Measurements from ENCODE around the gene PKN1.

Gene PKN1

GRCh38 chr19:14406645-14407401 is 26.3 kb upstream of the PKN1 start:
- H3K9ac ChIP-seq (ENCODE audit: low read length in 5 of 5) = peak overlapping the region in 1 of 5 donors; percentile 35
- H3K27me3 ChIP-seq (ENCODE audit: control insufficient read depth in 5 of 5, insufficient read depth in 4 of 5, low read length in 5 of 5) = no peaks in the 10 kb centered on the region
- H3K9me3 ChIP-seq (ENCODE audit: control insufficient read depth in 5 of 5, low read length in 5 of 5) = no peaks in the 10 kb centered on the region
- peaks cover 0 to 19% (median 10%) of the 10 kb centered on the region in 5 donors for H3K4me1 ChIP-seq (ENCODE audit: control insufficient read depth in 5 of 5, insufficient read depth in 5 of 5, low read length in 5 of 5)
- no peak overlapping the region for H3K4me3 ChIP-seq (ENCODE audit: low read depth in 1 of 5, low read length in 5 of 5)
- peak overlapping the region; percentile 30 for H3K27ac ChIP-seq (ENCODE audit: low read depth, low read length)
- peaks cover 0 to 93% (median 73%) of the 10 kb centered on the region in 5 donors for H3K36me3 ChIP-seq (ENCODE audit: control insufficient read depth in 5 of 5, insufficient read depth in 5 of 5, low read length in 5 of 5)

GRCh38 chr19:14407605-14408484 is 25.3 kb upstream of the PKN1 start:
- H3K27ac ChIP-seq (ENCODE audit: low read depth, low read length) = no peak overlapping the region
- H3K9me3 ChIP-seq (ENCODE audit: control insufficient read depth in 5 of 5, low read length in 5 of 5) = no peaks in the 10 kb centered on the region
- H3K27me3 ChIP-seq (ENCODE audit: control insufficient read depth in 5 of 5, insufficient read depth in 4 of 5, low read length in 5 of 5) = no peaks in the 10 kb centered on the region
- no peak overlapping the region for H3K9ac ChIP-seq (ENCODE audit: low read length in 5 of 5)
- H3K4me1 ChIP-seq (ENCODE audit: control insufficient read depth in 5 of 5, insufficient read depth in 5 of 5, low read length in 5 of 5) = peaks cover 0 to 21% (median 10%) of the 10 kb centered on the region in 5 donors
- peaks cover 0 to 94% (median 79%) of the 10 kb centered on the region in 5 donors for H3K36me3 ChIP-seq (ENCODE audit: control insufficient read depth in 5 of 5, insufficient read depth in 5 of 5, low read length in 5 of 5)
- no peak overlapping the region for H3K4me3 ChIP-seq (ENCODE audit: low read depth in 1 of 5, low read length in 5 of 5)

GRCh38 chr19:14408491-14409145 is 24.5 kb upstream of the PKN1 start:
- no peak overlapping the region for H3K4me3 ChIP-seq (ENCODE audit: low read depth in 1 of 5, low read length in 5 of 5)
- no peaks in the 10 kb centered on the region for H3K9me3 ChIP-seq (ENCODE audit: control insufficient read depth in 5 of 5, low read length in 5 of 5)
- H3K27ac ChIP-seq (ENCODE audit: low read depth, low read length) = no peak overlapping the region
- no peaks in the 10 kb centered on the region for H3K27me3 ChIP-seq (ENCODE audit: control insufficient read depth in 5 of 5, insufficient read depth in 4 of 5, low read length in 5 of 5)
- H3K4me1 ChIP-seq (ENCODE audit: control insufficient read depth in 5 of 5, insufficient read depth in 5 of 5, low read length in 5 of 5) = peaks cover 0 to 29% (median 14%) of the 10 kb centered on the region in 5 donors
- H3K9ac ChIP-seq (ENCODE audit: low read length in 5 of 5) = no peak overlapping the region
- H3K36me3 ChIP-seq (ENCODE audit: control insufficient read depth in 5 of 5, insufficient read depth in 5 of 5, low read length in 5 of 5) = peaks cover 0 to 91% (median 78%) of the 10 kb centered on the region in 5 donors

GRCh38 chr19:14409146-14410023 is 23.7 kb upstream of the PKN1 start:
- Histone ChIP-seq H3K9ac (ENCODE audit: low read length in 5 of 5) (no peak overlapping the region), H3K9me3 (ENCODE audit: control insufficient read depth in 5 of 5, low read length in 5 of 5) (no peaks in the 10 kb centered on the region), H3K4me1 (ENCODE audit: control insufficient read depth in 5 of 5, insufficient read depth in 5 of 5, low read length in 5 of 5) (peaks cover 0 to 34% (median 18%) of the 10 kb centered on the region in 5 donors), H3K27me3 (ENCODE audit: control insufficient read depth in 5 of 5, insufficient read depth in 4 of 5, low read length in 5 of 5) (no peaks in the 10 kb centered on the region), H3K27ac (ENCODE audit: low read depth, low read length) (no peak overlapping the region), H3K36me3 (ENCODE audit: control insufficient read depth in 5 of 5, insufficient read depth in 5 of 5, low read length in 5 of 5) (peaks cover 0 to 84% (median 74%) of the 10 kb centered on the region in 5 donors), H3K4me3 (ENCODE audit: low read depth in 1 of 5, low read length in 5 of 5) (no peak overlapping the region)

- Histone ChIP-seq H3K9me3 (ENCODE audit: control insufficient read depth in 5 of 5, low read length in 5 of 5) (no peaks in the 10 kb centered on the region), H3K4me3 (ENCODE audit: low read depth in 1 of 5, low read length in 5 of 5) (no peak overlapping the region), H3K36me3 (ENCODE audit: control insufficient read depth in 5 of 5, insufficient read depth in 5 of 5, low read length in 5 of 5) (peaks cover 0 to 74% (median 71%) of the 10 kb centered on the region in 5 donors), H3K9ac (ENCODE audit: low read length in 5 of 5) (no peak overlapping the region), H3K27ac (ENCODE audit: low read depth, low read length) (no peak overlapping the region), H3K27me3 (ENCODE audit: control insufficient read depth in 5 of 5, insufficient read depth in 4 of 5, low read length in 5 of 5) (no peaks in the 10 kb centered on the region), H3K4me1 (ENCODE audit: control insufficient read depth in 5 of 5, insufficient read depth in 5 of 5, low read length in 5 of 5) (peaks cover 0 to 34% (median 18%) of the 10 kb centered on the region in 5 donors)
Observed at GRCh38 chr19:14410091-14411051, 22.7 kb upstream of the PKN1 start.

- Histone ChIP-seq H3K27me3 (ENCODE audit: control insufficient read depth in 5 of 5, insufficient read depth in 4 of 5, low read length in 5 of 5) (no peaks in the 10 kb centered on the region), H3K9me3 (ENCODE audit: control insufficient read depth in 5 of 5, low read length in 5 of 5) (no peaks in the 10 kb centered on the region), H3K9ac (ENCODE audit: low read length in 5 of 5) (no peak overlapping the region), H3K27ac (ENCODE audit: low read depth, low read length) (no peak overlapping the region), H3K4me3 (ENCODE audit: low read depth in 1 of 5, low read length in 5 of 5) (no peak overlapping the region), H3K4me1 (ENCODE audit: control insufficient read depth in 5 of 5, insufficient read depth in 5 of 5, low read length in 5 of 5) (peaks cover under 1 to 35% (median 19%) of the 10 kb centered on the region in 5 donors), H3K36me3 (ENCODE audit: control insufficient read depth in 5 of 5, insufficient read depth in 5 of 5, low read length in 5 of 5) (peaks cover 0 to 71% (median 69%) of the 10 kb centered on the region in 5 donors)
Observed at GRCh38 chr19:14411161-14411937, 21.8 kb upstream of the PKN1 start.

GRCh38 chr19:14411938-14412245 is 21.2 kb upstream of the PKN1 start:
- peaks cover 0 to 66% (median 64%) of the 10 kb centered on the region in 5 donors for H3K36me3 ChIP-seq (ENCODE audit: control insufficient read depth in 5 of 5, insufficient read depth in 5 of 5, low read length in 5 of 5)

GRCh38 chr19:14412324-14412995 is 20.6 kb upstream of the PKN1 start:
- Histone ChIP-seq H3K27ac (ENCODE audit: low read depth, low read length) (no peak overlapping the region), H3K36me3 (ENCODE audit: control insufficient read depth in 5 of 5, insufficient read depth in 5 of 5, low read length in 5 of 5) (peaks cover 0 to 62% (median 60%) of the 10 kb centered on the region in 5 donors), H3K9ac (ENCODE audit: low read length in 5 of 5) (no peak overlapping the region), H3K4me3 (ENCODE audit: low read depth in 1 of 5, low read length in 5 of 5) (no peak overlapping the region), H3K9me3 (ENCODE audit: control insufficient read depth in 5 of 5, low read length in 5 of 5) (no peaks in the 10 kb centered on the region), H3K27me3 (ENCODE audit: control insufficient read depth in 5 of 5, insufficient read depth in 4 of 5, low read length in 5 of 5) (no peaks in the 10 kb centered on the region), H3K4me1 (ENCODE audit: control insufficient read depth in 5 of 5, insufficient read depth in 5 of 5, low read length in 5 of 5) (peaks cover 2 to 37% (median 22%) of the 10 kb centered on the region in 5 donors)

More at GRCh38 chr19:14411938-14412245, 21.2 kb upstream of the PKN1 start:
- Histone ChIP-seq H3K9me3 (ENCODE audit: control insufficient read depth in 5 of 5, low read length in 5 of 5) (no peaks in the 10 kb centered on the region), H3K4me3 (ENCODE audit: low read depth in 1 of 5, low read length in 5 of 5) (no peak overlapping the region), H3K27me3 (ENCODE audit: control insufficient read depth in 5 of 5, insufficient read depth in 4 of 5, low read length in 5 of 5) (no peaks in the 10 kb centered on the region), H3K9ac (ENCODE audit: low read length in 5 of 5) (no peak overlapping the region), H3K27ac (ENCODE audit: low read depth, low read length) (no peak overlapping the region), H3K4me1 (ENCODE audit: control insufficient read depth in 5 of 5, insufficient read depth in 5 of 5, low read length in 5 of 5) (peaks cover 2 to 35% (median 19%) of the 10 kb centered on the region in 5 donors)

Measured in subcutaneous abdominal adipose tissue (tissue), 5 donors.